NK-92 (cell line): ENCODE results near the gene PPRC1.

Experiments used
- DNase-seq: peaks from one replicate; lab custom pipeline; 2025; ENCODE audit not compliant: unreplicated experiment; lab: John Stamatoyannopoulos, UW

The PPRC1 gene

GRCh38 chr10:102132563-102133372 lies at the start of gene PPRC1:
PPRC1 (plus strand) TSS chr10:102133040; CDS start chr10:102133069, 29 bp downstream.
- peak; percentile 89 for DNase-seq

DNA sequence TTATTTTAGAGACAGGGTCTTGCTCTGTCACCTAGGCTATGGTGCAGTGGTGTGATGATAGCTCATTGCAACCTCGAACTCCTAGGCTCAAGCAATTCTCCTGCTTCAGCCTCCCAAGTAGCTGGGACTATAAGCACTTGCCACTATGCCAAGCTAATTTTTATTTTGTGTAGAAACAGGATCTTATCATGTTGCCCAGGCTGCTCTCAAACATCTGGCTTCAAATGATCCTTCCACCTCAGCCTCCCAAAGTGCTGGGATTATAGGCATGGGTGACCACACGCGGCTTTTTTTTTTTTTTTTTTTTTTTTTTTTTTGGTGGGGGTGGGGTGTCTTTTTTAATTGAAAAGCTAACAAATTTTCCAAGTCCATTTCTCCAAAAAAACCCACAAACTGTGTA lies 49.3 kb upstream of the PPRC1 start:
- DNase-seq = no peak

GRCh38 chr10:102085336-102085735 lies 47.5 kb upstream of the PPRC1 start:
- no peak for DNase-seq

DNA sequence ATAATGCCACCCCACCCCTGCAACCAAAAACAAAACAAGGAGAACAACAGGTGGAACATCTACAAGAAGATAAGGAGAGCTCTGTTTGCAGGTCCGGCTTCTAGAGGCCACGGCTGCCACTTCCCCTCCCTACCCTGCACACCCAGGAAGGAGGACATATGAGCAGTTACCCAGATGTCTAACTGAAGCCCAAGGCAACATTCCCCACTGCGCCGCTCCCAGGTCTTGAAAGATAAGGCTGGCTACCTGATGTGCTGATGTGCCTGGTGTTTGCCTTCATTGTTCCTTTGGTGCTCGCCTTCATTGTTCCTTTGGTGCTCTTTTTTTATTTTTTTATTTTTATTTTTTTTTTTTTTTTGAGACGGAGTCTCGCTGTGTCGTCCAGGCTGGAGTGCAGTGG lies 46.6 kb upstream of the PPRC1 start:
- DNase-seq = no peak

DNA sequence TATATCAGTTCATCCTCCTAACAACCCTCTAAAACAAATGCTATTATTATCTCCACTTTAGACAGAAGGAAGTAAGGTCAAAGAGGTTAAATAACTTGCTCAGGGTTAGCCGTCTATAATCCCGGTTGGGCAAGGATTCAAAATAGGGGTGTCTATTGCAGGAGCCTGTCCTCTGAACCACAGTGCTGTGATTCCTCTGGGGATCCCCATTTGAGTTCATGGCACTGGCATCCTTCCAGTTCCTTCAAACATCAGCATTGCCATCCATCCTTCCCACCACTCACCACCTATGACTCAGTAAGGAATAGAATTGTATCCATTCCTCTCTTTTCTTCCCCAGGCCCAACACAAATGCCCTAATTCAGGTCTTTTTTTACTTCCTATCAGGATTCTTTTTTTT lies 42.1 kb upstream of the PPRC1 start:
- no peak for DNase-seq

GRCh38 chr10:102096449-102096848 lies 36.4 kb upstream of the PPRC1 start:
- no peak for DNase-seq

GRCh38 chr10:102101152-102101551 lies 31.7 kb upstream of the PPRC1 start:
- no peak for DNase-seq

- DNase-seq = no peak
These were observed 30.4 kb upstream of the PPRC1 start for GRCh38 chr10:102102421-102102820.

DNA sequence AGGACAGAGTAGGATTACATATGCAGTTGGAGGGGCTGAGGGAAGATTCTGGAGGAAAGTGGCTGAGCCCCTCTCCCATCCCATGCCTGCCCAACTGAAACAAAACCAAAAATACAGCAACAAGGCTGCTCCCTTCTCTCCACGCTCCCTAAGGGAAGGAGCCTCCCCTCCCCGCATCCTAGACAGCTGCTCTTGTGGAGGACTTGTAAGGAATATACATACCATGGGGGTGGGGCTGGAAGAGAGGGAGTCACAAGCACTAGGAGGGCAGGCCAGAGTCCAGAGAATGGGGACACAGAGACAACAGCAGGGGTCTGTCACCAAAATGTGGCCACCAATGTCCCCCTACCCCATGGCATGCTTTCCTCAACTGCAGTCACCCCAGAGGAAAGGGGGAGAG lies 25.8 kb upstream of the PPRC1 start:
- DNase-seq = no peak

DNA sequence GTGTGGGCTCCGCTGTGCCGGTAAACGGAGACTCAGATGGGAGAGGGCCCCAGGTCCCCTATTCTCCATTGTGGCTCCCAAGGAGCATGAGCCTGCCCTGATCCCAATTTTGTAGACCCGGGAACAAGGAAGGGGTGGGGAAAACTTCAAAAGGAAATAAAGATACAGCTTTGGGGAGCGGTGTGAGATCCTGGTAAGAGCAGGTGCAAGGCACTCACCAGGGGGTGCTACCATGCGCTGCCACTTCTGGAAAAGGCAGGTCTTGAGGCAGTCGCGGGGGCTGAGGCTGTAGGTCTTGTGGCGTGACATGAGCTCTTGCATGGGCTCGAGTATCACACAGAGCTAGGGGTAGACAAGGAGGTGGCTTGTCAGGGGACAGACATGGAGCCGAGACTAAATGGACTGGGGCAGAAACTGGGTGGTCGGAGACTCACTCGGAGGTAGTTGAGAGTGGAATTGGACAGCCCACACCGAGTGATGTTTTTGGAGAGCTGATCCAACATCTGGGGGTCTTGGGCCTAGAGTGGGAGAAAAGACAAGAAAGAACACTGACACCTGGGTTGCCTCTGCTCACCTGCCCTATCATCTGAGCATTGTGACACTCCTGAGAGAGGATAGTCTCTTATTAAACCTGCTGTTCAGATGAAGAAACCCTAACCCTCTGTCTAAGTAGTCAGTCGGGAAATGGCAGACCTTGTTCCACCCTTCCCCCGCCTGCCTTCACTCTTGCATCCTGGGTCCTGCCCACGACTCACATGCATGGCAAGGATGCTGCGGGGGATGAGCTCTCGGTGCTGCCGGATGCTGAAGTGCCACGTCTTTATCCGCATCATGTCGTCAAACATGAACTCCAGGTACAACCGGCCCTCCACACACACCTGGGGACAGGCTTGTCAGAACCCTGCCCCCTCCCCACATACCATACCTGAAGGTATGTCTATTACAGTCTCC lies 23.4 kb upstream of the PPRC1 start:
- DNase-seq = no peak

- DNase-seq = no peak
These were observed 21.6 kb upstream of the PPRC1 start for GRCh38 chr10:102111276-102111675.

GRCh38 chr10:102112210-102112817 lies 20.5 kb upstream of the PPRC1 start:
- DNase-seq = no peak

GRCh38 chr10:102113261-102113955 lies 19.4 kb upstream of the PPRC1 start:
- DNase-seq = no peak

- no peak for DNase-seq
These were observed 18.6 kb upstream of the PPRC1 start for GRCh38 chr10:102113956-102114857.

DNA sequence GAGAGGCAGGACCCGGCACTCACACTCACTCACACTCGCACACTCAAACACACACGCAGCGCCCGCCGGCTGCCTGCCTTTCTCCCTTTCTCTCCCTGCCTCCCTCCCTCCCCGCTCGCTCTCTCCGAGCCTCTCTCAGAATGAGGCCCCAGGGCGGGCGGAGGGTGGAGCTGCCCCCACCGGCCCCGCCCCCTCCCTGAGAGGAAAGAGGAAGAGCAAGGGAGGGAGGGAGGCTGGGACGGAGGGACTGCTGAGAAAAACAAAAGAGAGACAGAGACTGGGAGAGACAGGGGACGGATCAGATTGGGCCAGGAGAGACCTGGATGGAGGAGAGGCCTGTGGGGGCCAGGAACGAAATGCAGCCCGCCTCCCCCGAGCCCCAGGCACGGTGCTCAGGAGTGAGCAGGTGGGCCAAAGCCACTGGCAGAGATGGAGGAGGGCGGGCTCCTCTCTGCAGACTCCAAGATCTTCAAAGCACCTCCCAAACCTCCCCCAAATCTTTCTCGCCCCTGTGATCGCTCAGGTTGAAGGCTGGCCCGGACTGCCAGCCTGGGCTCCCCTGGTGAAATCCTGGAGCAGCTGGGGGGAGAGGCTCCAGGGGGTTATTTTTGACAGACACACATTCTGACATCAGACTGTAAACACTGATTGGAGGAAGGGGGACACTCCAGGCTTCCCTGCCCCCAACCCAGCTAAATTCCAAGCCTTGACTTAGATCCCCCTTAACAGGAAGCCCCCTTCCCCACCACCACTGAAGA lies 17.8 kb upstream of the PPRC1 start:
- DNase-seq = no peak

- DNase-seq = no peak
These were observed 17.1 kb upstream of the PPRC1 start for GRCh38 chr10:102115775-102116174.

GRCh38 chr10:102116656-102117055 lies 16.2 kb upstream of the PPRC1 start:
- no peak for DNase-seq

- no peak for DNase-seq
These were observed 15.3 kb upstream of the PPRC1 start for GRCh38 chr10:102117391-102118159.
